ENCODE measurements around the gene NIBAN1.
A peak's percentile ranks its signal among the peaks of the same experiment; 100 is the strongest.

Gene NIBAN1, protein sequence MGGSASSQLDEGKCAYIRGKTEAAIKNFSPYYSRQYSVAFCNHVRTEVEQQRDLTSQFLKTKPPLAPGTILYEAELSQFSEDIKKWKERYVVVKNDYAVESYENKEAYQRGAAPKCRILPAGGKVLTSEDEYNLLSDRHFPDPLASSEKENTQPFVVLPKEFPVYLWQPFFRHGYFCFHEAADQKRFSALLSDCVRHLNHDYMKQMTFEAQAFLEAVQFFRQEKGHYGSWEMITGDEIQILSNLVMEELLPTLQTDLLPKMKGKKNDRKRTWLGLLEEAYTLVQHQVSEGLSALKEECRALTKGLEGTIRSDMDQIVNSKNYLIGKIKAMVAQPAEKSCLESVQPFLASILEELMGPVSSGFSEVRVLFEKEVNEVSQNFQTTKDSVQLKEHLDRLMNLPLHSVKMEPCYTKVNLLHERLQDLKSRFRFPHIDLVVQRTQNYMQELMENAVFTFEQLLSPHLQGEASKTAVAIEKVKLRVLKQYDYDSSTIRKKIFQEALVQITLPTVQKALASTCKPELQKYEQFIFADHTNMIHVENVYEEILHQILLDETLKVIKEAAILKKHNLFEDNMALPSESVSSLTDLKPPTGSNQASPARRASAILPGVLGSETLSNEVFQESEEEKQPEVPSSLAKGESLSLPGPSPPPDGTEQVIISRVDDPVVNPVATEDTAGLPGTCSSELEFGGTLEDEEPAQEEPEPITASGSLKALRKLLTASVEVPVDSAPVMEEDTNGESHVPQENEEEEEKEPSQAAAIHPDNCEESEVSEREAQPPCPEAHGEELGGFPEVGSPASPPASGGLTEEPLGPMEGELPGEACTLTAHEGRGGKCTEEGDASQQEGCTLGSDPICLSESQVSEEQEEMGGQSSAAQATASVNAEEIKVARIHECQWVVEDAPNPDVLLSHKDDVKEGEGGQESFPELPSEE

DNA sequence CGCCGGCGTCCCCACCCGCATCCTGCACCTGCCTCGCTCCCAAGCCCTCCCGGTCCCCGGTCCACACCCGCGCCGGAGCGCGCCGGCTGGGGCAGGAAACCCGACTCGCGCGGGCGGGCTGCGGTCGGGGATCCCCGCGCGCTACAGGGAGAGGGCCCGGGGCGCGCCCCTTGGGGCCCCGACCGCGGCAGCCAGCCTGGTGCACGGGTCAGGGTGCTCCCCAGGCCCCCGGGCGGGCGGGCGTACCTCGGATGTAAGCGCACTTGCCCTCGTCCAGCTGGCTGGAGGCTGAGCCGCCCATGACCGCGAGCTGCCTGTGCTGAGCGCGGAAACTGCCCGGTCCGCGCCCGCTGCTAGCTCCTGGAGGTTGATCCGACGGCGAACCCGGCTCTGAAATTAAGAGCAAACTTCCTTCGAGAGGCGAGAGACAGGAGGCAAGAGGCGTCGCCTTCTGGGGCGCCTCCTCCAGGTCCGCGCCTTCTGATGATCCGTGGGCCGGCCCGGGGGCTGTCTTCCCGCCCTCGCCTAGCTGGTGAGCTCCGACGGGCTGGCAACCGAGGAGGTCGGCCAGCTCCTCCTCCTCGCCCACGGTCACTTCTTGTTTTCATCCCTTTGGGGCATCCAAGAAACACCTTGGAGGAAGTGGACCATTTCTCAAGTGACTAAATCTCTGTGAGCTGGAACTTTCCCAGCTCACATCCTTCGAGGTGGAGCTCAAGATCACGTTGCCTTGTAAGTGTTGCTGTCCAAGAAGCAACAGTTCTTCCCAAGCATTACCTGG lies at the start of gene NIBAN1:
TSS of gene NIBAN1 (minus strand) at position 453 of the 781 bp plus-strand sequence. CDS start at position 301, 152 bp downstream.
- peaks cover 3% of the 10 kb centered on the region; the same call in 1 of the 2 replicates for H4K20me1 ChIP-seq (ENCODE audit: insufficient read depth, low read length)
- H3K36me3 ChIP-seq (replicated peaks; ENCODE audit: low read depth, low read length): peaks cover 15% of the 10 kb centered on the region
- H3K4me1 ChIP-seq (ENCODE audit: low read length): peaks cover 55% of the 10 kb centered on the region
- H3K4me2 ChIP-seq (ENCODE audit: low read length): peak within 1 kb of the TSS; percentile 85
- H3K27me3 ChIP-seq (ENCODE audit: low read depth, low read length): no peaks in the 10 kb centered on the region
- H3K79me2 ChIP-seq (ENCODE audit: low read length): peaks cover 51% of the 10 kb centered on the region
- H3K27ac ChIP-seq (ENCODE audit: low read length): peak within 1 kb of the TSS; percentile 93
- H3K9me3 ChIP-seq (ENCODE audit: insufficient read depth, low read length): no peaks in the 10 kb centered on the region
- H2AFZ ChIP-seq (ENCODE audit: low read depth, low read length): 0 out of 2 replicates have a peak within 1 kb of the TSS, but pooled peaks have one; percentile 19
- H3K4me3 ChIP-seq (ENCODE audit: low read length): peak within 1 kb of the TSS; percentile 84
- TF ChIP-seq, protein P1, sequence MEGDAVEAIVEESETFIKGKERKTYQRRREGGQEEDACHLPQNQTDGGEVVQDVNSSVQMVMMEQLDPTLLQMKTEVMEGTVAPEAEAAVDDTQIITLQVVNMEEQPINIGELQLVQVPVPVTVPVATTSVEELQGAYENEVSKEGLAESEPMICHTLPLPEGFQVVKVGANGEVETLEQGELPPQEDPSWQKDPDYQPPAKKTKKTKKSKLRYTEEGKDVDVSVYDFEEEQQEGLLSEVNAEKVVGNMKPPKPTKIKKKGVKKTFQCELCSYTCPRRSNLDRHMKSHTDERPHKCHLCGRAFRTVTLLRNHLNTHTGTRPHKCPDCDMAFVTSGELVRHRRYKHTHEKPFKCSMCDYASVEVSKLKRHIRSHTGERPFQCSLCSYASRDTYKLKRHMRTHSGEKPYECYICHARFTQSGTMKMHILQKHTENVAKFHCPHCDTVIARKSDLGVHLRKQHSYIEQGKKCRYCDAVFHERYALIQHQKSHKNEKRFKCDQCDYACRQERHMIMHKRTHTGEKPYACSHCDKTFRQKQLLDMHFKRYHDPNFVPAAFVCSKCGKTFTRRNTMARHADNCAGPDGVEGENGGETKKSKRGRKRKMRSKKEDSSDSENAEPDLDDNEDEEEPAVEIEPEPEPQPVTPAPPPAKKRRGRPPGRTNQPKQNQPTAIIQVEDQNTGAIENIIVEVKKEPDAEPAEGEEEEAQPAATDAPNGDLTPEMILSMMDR (IDR thresholded peaks at IDR 0.05; ENCODE audit: low read depth, low read length): no peak
- no peak for TF ChIP-seq EZH2phosphoT487 (IDR thresholded peaks at IDR 0.05; ENCODE audit: low read depth)
- peak within 1 kb of the TSS; percentile 97 for H3K9ac ChIP-seq (ENCODE audit: low read length)

DNA sequence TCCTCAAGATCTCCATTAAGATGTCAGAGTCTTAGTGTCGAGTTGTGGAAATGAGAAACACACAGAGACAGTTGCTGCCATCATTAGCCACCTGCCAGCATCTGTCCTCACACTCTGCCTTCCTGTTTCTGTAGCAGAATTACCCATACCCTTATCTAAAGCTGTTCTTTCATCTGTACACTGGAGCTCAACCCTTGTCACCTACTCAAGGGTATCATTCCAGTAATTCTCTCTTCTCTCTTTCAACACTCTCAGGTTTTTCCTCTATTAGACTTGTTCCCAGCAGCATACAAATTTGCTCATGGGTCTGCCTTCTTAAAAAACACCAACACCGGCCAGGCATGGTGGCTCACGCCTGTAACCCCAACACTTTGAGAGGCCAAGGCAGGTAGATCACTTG lies 43.7 kb upstream of the NIBAN1 start:
- Histone ChIP-seq H4K20me1 (ENCODE audit: insufficient read depth, low read length) (no peaks in the 10 kb centered on the region), H3K27ac (ENCODE audit: low read length) (peak overlapping the region; percentile 52), H3K9me3 (ENCODE audit: insufficient read depth, low read length) (no peaks in the 10 kb centered on the region), H3K4me1 (ENCODE audit: low read length) (peaks cover 16% of the 10 kb centered on the region), H3K27me3 (ENCODE audit: low read depth, low read length) (no peaks in the 10 kb centered on the region), H3K36me3 (replicated peaks; ENCODE audit: low read depth, low read length) (no peaks in the 10 kb centered on the region), H3K9ac (ENCODE audit: low read length) (no peak overlapping the region), H2AFZ (ENCODE audit: low read depth, low read length) (no peak overlapping the region), H3K4me2 (ENCODE audit: low read length) (peak overlapping the region; percentile 22), H3K79me2 (ENCODE audit: low read length) (no peaks in the 10 kb centered on the region), H3K4me3 (ENCODE audit: low read length) (no peak overlapping the region)
- no peak for TF ChIP-seq EZH2phosphoT487 (IDR thresholded peaks at IDR 0.05; ENCODE audit: low read depth)
- TF ChIP-seq, protein P1 (IDR thresholded peaks at IDR 0.05; ENCODE audit: low read depth, low read length): no peak

DNA sequence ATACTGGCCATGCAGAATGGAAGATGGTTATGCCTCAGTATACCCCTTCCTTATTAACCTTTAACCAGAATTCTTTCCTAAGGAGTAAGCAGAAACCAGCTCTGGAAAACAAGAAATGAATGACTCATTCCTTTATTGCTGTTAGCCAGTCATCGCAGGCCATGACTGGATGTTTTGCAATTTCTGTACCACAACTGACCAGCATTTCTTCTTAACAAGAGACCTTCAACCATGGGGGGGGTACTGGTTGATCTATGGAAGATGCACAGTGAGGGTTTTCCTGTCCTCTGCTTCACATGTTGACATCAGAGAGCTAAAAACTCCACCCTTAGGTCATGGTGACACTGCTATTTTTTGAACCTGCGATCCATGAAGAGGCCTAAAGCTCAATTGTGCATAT lies 43.0 kb upstream of the NIBAN1 start:
- Histone ChIP-seq H4K20me1 (ENCODE audit: insufficient read depth, low read length) (no peaks in the 10 kb centered on the region), H3K79me2 (ENCODE audit: low read length) (no peaks in the 10 kb centered on the region), H3K9ac (ENCODE audit: low read length) (no peak overlapping the region), H3K4me2 (ENCODE audit: low read length) (peak overlapping the region; percentile 22), H3K4me1 (ENCODE audit: low read length) (peaks cover 16% of the 10 kb centered on the region), H2AFZ (ENCODE audit: low read depth, low read length) (no peak overlapping the region), H3K27me3 (ENCODE audit: low read depth, low read length) (no peaks in the 10 kb centered on the region), H3K9me3 (ENCODE audit: insufficient read depth, low read length) (no peaks in the 10 kb centered on the region), H3K4me3 (ENCODE audit: low read length) (no peak overlapping the region), H3K36me3 (replicated peaks; ENCODE audit: low read depth, low read length) (no peaks in the 10 kb centered on the region), H3K27ac (ENCODE audit: low read length) (peak overlapping the region; percentile 52; the same call in 1 of the 2 replicates)
- TF ChIP-seq, protein P1 (IDR thresholded peaks at IDR 0.05; ENCODE audit: low read depth, low read length): no peak
- no peak for TF ChIP-seq EZH2phosphoT487 (IDR thresholded peaks at IDR 0.05; ENCODE audit: low read depth)

All from OCI-LY3 (cell line).